HAP-1 (cell line): ENCODE measurements around the gene ASB15.

Experiments
- DNase-seq, 2 experiments: peaks; one replicate each; pipeline ENCODE4 v3.0.0-alpha.2; 2016 to 2020; ENCODE audit warnings: low spot score in 2 of 2
- H3K27me3 ChIP-seq: fragments of 250-450 bp; sonication (Bioruptor Pico); 2 replicates; pipeline ENCODE4 v1.5.1; 2020; ENCODE audit warnings: low read depth, mild to moderate bottlenecking, moderate library complexity
- H3K36me3 ChIP-seq: fragments of 250-450 bp; sonication (Bioruptor Pico); replicated peaks from 2 replicates; pipeline ENCODE4 v1.5.1; 2020; ENCODE audit warnings: mild to moderate bottlenecking
- H3K4me1 ChIP-seq: fragments of 250-450 bp; sonication (Bioruptor Pico); 2 replicates; pipeline ENCODE4 v1.5.1; 2020; ENCODE audit warnings: mild to moderate bottlenecking
- H3K4me3 ChIP-seq: fragments of 250-450 bp; sonication (Bioruptor Pico); 2 replicates; pipeline ENCODE4 v1.5.1; 2020; ENCODE audit warnings: mild to moderate bottlenecking, moderate library complexity
- H3K9me3 ChIP-seq: fragments of 250-450 bp; sonication (Bioruptor Pico); 2 replicates; pipeline ENCODE4 v1.5.1; 2020; ENCODE audit warnings: mild to moderate bottlenecking, moderate library complexity
- in situ Hi-C: fragments of 300-500 bp; cut with MboI; formaldehyde crosslinking; loops from 3 replicates; pipeline ENCODE4 v1.14.3; 2020; ENCODE audit warnings: low sequenced_read_pairs, inconsistent platforms, mixed read lengths

The ASB15 gene

GRCh38 chr7:123573341-123573740 is 28.3 kb upstream of the ASB15 start:
- Histone ChIP-seq H3K27me3 (no peaks in the 10 kb centered on the region), H3K4me3 (no peak overlapping the region), H3K36me3 (no peaks in the 10 kb centered on the region), H3K4me1 (no peaks in the 10 kb centered on the region), H3K9me3 (no peaks in the 10 kb centered on the region)
- in situ Hi-C loops: no loop called here
- no peak for DNase-seq

GRCh38 chr7:123573896-123574467 is 27.6 kb upstream of the ASB15 start:
- Histone ChIP-seq H3K36me3 (no peaks in the 10 kb centered on the region), H3K27me3 (no peaks in the 10 kb centered on the region), H3K9me3 (no peaks in the 10 kb centered on the region), H3K4me1 (peaks cover under 1% of the 10 kb centered on the region; the same call in 1 of the 2 replicates), H3K4me3 (no peak overlapping the region)
- DNase-seq: no peak
- in situ Hi-C loops: no loop called here

GRCh38 chr7:123579416-123579815 is 22.2 kb upstream of the ASB15 start:
- in situ Hi-C loops: no loop called here
- Histone ChIP-seq H3K4me1 (peaks cover 9% of the 10 kb centered on the region), H3K27me3 (no peaks in the 10 kb centered on the region), H3K4me3 (no peak overlapping the region), H3K9me3 (no peaks in the 10 kb centered on the region), H3K36me3 (no peaks in the 10 kb centered on the region)
- DNase-seq: peak in 1 of 2 experiments; percentile 27

GRCh38 chr7:123580406-123581161 is 21.0 kb upstream of the ASB15 start:
- H3K9me3 ChIP-seq: no peaks in the 10 kb centered on the region
- H3K4me3 ChIP-seq: no peak overlapping the region
- peaks cover 9% of the 10 kb centered on the region for H3K4me1 ChIP-seq
- H3K36me3 ChIP-seq: no peaks in the 10 kb centered on the region
- H3K27me3 ChIP-seq: no peaks in the 10 kb centered on the region; the same call in 1 of the 2 replicates
- peak; percentile 44 to 51 for DNase-seq
- in situ Hi-C loops: no loop called here

- Histone ChIP-seq H3K4me1 (peaks cover 9% of the 10 kb centered on the region), H3K4me3 (no peak overlapping the region), H3K27me3 (peaks cover 3% of the 10 kb centered on the region; the same call in 1 of the 2 replicates), H3K36me3 (no peaks in the 10 kb centered on the region), H3K9me3 (no peaks in the 10 kb centered on the region)
- in situ Hi-C loops: no loop called here
- no peak for DNase-seq
These were observed 20.5 kb upstream of the ASB15 start for GRCh38 chr7:123581162-123581459.

- Histone ChIP-seq H3K4me1 (peaks cover 9% of the 10 kb centered on the region), H3K9me3 (no peaks in the 10 kb centered on the region), H3K27me3 (peaks cover 5% of the 10 kb centered on the region; the same call in 1 of the 2 replicates), H3K4me3 (no peak overlapping the region), H3K36me3 (no peaks in the 10 kb centered on the region)
- no peak for DNase-seq
- in situ Hi-C loops: no loop called here
These were observed 17.8 kb upstream of the ASB15 start for GRCh38 chr7:123583821-123584220.

GRCh38 chr7:123588376-123588775 is 13.2 kb upstream of the ASB15 start:
- H3K4me1 ChIP-seq: no peaks in the 10 kb centered on the region
- in situ Hi-C loops: no loop called here
- no peak for DNase-seq
- H3K9me3 ChIP-seq: no peaks in the 10 kb centered on the region
- no peak overlapping the region for H3K4me3 ChIP-seq
- no peaks in the 10 kb centered on the region for H3K36me3 ChIP-seq
- H3K27me3 ChIP-seq: peaks cover 7% of the 10 kb centered on the region; the same call in 1 of the 2 replicates

GRCh38 chr7:123594813-123595241 is 6.8 kb upstream of the ASB15 start:
- Histone ChIP-seq H3K36me3 (no peaks in the 10 kb centered on the region), H3K4me1 (no peaks in the 10 kb centered on the region), H3K27me3 (0 out of 2 replicates have a peak, but pooled peaks cover 2% of the 10 kb centered on the region), H3K4me3 (no peak overlapping the region), H3K9me3 (no peaks in the 10 kb centered on the region)
- peak; percentile 29 to 72 for DNase-seq
- in situ Hi-C loops: no loop called here

- Histone ChIP-seq H3K36me3 (no peaks in the 10 kb centered on the region), H3K9me3 (no peaks in the 10 kb centered on the region), H3K4me3 (no peak overlapping the region), H3K4me1 (no peaks in the 10 kb centered on the region), H3K27me3 (no peaks in the 10 kb centered on the region)
- in situ Hi-C loops: no loop called here
- DNase-seq: no peak
These were observed 3.0 kb upstream of the ASB15 start for GRCh38 chr7:123598657-123599056.

GRCh38 chr7:123599766-123600165 is 1.9 kb upstream of the ASB15 start:
- Histone ChIP-seq H3K27me3 (no peaks in the 10 kb centered on the region), H3K4me1 (no peaks in the 10 kb centered on the region), H3K4me3 (no peak overlapping the region), H3K9me3 (no peaks in the 10 kb centered on the region), H3K36me3 (no peaks in the 10 kb centered on the region)
- in situ Hi-C loops: no loop called here
- no peak for DNase-seq

GRCh38 chr7:123600876-123601275 is 745 bp upstream of the ASB15 start:
- DNase-seq: no peak
- Histone ChIP-seq H3K4me3 (no peak overlapping the region), H3K36me3 (no peaks in the 10 kb centered on the region), H3K27me3 (no peaks in the 10 kb centered on the region), H3K9me3 (no peaks in the 10 kb centered on the region), H3K4me1 (no peaks in the 10 kb centered on the region)
- in situ Hi-C loops: no loop called here

GRCh38 chr7:123602648-123603047 is 1.0 kb downstream of the ASB15 start:
- no peaks in the 10 kb centered on the region for H3K4me1 ChIP-seq
- no peak for DNase-seq
- in situ Hi-C loops: no loop called here
- no peaks in the 10 kb centered on the region for H3K9me3 ChIP-seq
- no peak overlapping the region for H3K4me3 ChIP-seq
- no peaks in the 10 kb centered on the region for H3K27me3 ChIP-seq
- no peaks in the 10 kb centered on the region for H3K36me3 ChIP-seq

GRCh38 chr7:123604739-123605138 is 3.1 kb downstream of the ASB15 start:
- Histone ChIP-seq H3K36me3 (no peaks in the 10 kb centered on the region), H3K4me3 (no peak overlapping the region), H3K9me3 (no peaks in the 10 kb centered on the region), H3K4me1 (no peaks in the 10 kb centered on the region), H3K27me3 (no peaks in the 10 kb centered on the region)
- in situ Hi-C loops: no loop called here
- DNase-seq: no peak

- DNase-seq: no peak
- Histone ChIP-seq H3K9me3 (no peaks in the 10 kb centered on the region), H3K27me3 (no peaks in the 10 kb centered on the region), H3K4me3 (no peak overlapping the region), H3K36me3 (no peaks in the 10 kb centered on the region), H3K4me1 (no peaks in the 10 kb centered on the region)
- in situ Hi-C loops: no loop called here
These were observed 5.9 kb downstream of the ASB15 start for GRCh38 chr7:123607423-123607975.
